Activated T-cell treated with anti-CD3 and anti-CD28 coated beads, Interleukin-2, amount 50 U/mL, for 1 hour (primary cell): ENCODE data around the gene SH3BGRL3.
"Not testable (repeated sequence)": the region's sequence is repeated elsewhere in the genome, so short reads cannot be mapped to it uniquely, and the experiment has no call there.

Source experiments
- DNase-seq: peaks from one replicate; pipeline ENCODE4 v3.0.0-alpha.2; 2020

SH3BGRL3 gene

GRCh38 chr1:26291939-26292338, 12.1 kb downstream of the SH3BGRL3 start:
- no peak for DNase-seq

DNA sequence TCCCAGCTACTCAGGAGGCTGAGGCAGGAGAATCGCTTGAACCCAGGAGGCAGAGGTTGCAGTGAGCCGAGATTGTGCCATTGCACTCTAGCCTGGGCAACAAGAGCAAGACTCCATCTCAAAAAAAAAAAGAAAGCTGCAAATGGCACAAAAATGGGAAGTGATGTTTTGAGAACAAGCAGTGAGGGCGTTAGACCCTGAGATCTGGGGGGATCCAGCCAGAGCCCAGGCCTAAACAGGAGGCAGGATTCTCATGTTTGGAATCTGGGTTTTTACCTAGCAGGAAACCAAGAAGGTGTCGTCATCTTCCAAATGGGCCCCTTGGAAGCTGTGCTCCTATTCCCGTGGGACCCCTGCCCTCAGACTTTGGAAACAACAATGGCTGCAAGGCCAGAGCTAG, 12.8 kb downstream of the SH3BGRL3 start:
- not testable (repeated sequence) for DNase-seq

DNA sequence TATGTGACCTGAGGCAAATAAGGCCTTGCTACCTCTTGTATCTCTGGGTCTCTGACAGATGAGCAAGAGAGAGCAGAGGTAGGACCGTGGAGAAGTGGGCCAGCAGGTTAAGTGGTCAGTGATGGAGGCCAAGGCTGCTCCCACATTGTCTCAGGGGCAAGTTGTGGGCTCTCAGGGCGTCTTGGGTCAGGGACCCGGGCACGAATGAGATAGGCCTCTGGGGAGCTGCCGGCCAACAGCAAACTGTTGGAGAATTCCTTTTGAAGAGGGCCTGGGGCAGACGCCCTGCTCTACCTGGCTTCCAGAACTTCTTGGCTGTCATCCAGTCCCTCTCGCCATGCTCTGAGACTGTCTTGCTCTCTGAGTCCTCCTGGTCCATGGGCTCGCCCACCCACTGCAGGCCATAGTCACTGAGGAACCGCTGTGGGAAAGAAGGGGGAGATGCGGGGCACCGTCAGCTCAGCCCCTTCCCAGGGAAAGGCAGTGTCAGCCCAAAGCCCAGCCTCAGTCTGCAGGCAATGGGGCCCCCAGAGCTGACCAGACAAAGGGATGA, 14.1 kb downstream of the SH3BGRL3 start:
- DNase-seq: no peak

- DNase-seq: no peak
These were observed 15.6 kb downstream of the SH3BGRL3 start for GRCh38 chr1:26295194-26296138.

GRCh38 chr1:26296340-26297056, 16.6 kb downstream of the SH3BGRL3 start:
- DNase-seq: no peak

DNA sequence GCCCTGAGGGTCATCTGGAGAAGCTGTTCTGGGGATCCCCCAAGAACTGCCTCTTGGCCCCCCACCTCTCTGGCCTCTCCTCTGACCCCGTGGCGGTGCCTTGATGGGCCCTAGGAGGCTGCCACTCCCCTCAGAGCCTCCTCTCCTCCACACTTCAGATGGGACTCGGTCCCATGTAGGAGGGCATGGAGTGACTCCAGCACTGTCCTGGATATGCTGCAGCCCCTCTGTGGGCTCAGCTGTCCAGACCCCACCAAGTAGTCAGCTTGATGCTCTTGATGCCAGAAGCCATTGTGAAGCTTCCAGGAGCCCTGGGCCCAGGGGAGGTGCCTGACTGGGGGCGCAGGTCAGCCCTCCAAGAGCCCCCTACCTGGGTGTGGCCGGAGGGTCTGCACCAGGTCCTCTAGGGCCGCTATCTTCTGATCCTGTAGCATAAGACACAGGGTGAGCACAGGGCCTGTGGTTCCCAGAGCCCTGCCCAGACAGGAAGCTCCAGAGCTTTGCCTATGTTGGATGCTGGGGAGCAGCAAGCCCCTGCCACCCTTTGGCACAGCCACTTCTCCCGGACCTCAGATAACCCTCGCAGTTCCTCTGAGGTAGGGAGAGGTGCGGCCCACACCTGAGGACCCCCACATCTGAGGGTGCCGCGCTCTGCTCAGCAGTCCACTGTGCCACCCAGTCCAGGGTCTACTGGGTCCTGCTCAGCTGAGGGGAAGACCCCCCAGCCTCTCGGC, 17.3 kb downstream of the SH3BGRL3 start:
- no peak for DNase-seq

GRCh38 chr1:26297791-26298124, 17.9 kb downstream of the SH3BGRL3 start:
- DNase-seq: no peak

DNA sequence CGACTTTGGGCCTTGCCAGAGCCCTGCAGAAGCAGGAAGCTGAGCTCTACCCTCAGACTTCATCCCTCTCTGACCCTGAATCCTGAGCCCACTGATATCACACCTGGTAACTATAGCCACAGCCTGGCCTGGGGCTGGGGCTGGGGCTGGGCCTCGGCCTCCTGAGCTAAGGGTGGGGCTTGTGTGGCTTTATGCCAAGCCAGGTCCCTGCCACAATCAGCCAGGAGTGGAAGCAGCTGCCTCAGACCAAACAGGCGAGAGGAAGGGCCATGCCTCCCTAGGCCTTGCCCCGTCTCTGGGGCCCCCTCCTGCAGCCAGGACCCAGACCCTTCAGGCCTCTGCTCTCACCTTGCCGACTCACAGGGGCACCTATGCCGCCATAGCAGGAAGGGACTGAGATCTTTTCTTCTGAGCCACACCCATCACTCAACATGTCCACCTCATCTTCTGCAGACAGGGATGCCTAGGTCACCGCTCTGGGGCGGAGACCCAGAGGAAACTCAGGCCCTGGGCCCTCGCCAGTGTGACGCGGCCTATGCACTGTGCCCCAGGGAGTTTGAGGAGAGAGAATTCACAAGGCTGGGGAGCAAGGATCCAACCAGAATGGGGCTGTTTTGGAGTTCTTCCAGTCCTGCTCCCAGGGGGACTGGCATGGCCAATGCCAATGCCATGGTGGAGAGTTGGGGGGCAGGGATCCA, 20.8 kb downstream of the SH3BGRL3 start:
- no peak for DNase-seq

GRCh38 chr1:26302733-26303405, 23.0 kb downstream of the SH3BGRL3 start:
- no peak for DNase-seq

GRCh38 chr1:26305667-26306289, 25.9 kb downstream of the SH3BGRL3 start:
- DNase-seq: no peak

DNA sequence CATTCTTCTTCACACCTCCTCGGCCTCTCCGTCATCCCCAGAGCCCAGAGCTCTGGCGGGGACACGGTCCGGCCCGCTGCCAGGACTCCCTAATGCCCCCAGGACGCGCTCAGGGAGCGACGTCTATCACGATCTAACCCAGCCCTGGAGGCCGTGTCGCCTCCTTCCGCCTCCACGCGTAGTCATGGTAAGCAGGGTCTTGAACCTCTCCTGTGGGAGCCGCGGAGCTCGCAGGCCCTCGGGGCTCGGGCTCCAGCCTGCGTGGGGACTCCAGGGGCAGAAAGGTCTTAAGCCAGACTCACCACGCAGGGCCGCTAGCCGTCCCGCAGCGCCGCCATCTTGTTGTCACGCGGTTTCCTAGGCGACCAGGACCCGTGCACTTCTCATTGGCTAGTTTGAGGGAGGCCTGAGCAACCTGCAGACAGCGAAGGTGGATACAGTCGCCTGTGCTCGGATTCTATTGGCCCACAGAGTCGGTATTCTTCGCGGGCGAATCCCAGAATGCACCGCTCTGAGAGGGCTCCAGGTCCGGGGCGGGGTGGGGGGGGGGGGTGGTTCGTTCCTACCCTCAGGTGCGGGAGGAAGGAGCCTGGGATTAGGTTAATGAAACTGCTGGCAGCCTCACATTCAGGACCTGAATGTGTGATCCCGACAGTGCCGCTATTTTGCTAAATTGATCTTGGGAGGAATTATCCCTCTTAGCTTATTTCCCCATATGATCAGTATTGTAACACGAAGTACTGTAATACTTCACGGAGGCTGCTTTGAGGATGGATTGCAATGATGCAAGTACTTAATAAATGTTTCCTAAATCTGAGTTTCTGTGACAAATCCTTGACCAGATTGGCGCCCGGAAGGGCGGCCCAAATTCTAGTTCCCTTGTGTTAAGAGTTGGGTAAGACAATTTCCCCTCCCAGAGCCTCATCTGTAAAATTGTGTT, 26.7 kb downstream of the SH3BGRL3 start, which contains the start of gene UBXN11:
Gene UBXN11, minus strand, starts transcription at position 347 of the 940 bp plus-strand sequence. CDS start 3,753 bp downstream, outside the sequence.
- DNase-seq: peak; percentile 84

GRCh38 chr1:26307363-26307781, 27.5 kb downstream of the SH3BGRL3 start:
- DNase-seq: peak; percentile 42

DNA sequence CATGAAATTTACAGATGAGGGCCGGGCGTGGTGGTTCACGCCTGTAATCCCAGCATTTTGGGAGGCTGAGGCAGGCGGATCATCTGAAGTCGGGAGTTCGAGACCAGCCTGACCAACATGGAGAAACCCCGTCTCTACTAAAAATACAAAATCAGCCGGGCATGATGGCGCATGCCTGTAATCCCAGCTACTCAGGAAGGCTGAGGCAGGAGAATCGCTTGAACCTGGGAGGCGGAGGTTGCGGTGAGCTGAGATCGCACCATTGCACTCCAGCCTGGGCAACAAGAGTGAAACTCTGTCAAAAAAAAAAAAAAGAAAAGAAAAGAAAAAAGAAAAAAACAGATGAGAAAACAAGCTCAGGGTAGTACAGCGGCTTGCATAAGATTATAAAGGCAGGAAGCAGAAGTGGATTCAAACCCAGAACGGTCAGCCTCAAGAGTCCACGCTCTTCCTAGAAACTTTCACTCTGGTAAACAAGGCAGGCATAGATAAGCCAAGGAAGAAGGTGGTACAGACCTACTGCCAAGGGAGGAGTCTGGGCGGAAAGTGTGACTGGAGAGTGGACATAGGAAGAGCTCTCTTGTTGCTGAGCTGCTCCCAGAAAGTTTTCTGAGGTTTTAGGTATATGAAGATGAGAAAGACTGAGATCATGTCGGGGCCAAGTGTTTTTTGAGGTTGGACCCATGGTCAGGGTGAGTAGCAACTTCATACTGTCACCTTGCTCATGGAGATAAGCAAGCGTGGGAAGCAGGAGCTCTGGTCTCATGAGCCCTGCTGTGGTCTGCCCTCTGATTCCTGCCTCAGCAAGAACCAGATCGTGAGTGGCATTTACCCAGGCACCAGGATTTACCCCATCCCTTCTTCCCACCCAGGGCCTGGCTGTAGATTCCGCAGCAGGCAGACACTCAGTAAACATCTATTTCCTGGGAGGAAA, 28.3 kb downstream of the SH3BGRL3 start:
- not testable (repeated sequence) for DNase-seq

DNA sequence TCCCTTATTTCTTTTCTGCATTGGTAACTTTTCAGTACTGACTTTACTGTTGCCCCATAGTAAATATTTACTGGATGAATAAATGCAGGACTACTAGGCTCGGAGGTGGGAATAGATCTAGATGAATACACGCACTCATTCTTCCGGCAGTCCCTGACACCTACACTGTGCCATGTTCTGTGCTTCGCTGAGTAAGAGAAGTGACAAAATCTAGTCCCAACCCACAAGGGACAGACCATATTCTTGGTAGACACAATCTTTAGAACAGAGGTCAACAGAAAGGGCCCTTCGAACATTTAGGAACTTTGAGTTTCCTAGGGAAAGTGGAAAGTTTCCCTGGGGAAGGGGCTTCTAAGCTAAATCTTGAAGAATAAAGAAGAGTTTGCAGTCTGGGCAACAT, 34.6 kb downstream of the SH3BGRL3 start:
- DNase-seq: no peak

DNA sequence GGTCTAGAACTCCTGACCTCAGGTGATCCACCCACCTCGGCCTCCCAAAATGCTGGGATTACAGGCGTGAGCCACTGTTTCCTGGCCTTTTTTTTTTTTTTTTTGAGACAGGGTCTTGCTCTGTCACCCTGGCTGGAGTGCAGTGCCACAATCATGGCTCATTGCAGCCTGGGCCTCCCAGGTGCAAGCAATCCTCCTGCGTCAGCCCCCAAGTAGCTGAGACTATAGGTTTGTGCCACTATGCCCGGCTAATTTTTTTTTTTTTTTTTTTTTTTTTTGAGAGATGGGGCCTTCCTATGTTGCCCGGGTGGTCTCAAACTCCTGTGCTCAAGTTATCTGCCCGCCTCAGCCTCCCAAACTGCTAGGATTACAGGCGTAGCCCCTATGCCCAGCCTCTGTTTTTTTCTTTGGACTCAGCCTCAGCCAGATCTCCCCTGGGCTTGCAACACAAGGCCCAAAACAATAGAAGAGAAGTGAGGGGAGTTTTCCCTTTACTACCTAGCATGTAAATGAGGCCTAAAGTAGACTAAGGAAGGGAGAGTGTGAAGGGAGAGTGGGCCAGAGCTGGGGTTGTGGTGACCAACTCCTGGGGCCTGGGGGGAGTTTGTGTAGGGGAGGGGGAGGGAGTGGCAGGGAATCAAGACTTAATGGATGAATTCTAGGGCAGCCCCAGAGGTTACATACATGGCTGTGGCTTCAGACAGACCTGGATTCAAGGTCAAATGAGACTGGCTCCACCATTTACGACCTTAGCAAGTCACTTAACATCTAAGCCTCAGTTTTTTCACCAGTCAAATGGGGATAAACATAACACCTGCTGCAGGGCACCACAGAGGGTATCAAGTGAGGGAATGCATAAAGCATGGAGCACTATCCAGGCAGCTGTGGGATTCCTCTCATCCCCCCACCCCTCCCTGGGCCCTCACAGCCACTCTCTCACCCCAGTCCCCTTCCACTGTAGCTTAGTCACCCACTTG, 36.3 kb downstream of the SH3BGRL3 start:
- no peak for DNase-seq

- no peak for DNase-seq
These were observed 37.3 kb downstream of the SH3BGRL3 start for GRCh38 chr1:26317146-26317545.

DNA sequence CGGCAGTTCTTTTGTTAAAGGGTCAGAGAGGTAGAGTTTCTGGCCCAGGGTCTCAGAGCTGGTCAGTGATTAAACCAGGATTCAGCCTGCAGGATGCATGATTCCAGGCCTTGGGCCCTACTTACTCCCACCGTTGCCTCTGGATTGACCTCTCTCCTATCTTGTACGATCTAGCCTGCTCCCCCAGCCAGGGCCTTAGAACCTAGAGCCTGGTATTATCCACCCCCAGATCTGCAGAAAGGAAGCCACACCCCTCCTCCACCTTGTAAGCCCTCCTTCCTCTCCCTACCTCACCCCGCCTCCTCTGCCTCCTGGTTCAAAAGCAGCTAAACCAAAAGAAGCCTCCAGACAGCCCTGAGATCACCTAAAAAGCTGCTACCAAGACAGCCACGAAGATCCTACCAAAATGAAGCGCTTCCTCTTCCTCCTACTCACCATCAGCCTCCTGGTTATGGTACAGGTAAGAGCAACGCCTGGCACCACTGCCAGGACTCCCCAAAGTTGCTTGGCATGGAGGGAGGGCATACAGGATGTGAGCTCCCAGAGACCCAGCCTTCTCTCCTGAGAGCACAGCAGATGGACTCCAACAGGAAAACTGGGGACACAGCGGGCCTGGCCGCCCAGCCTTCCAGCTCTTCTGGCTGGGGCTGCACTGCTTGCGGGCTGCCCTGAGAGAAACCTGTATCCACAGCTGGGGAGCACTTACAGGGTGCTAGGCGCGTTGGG, 37.9 kb downstream of the SH3BGRL3 start, which contains the start of gene CD52:
Gene CD52, plus strand, starts transcription at position 347 of the 726 bp plus-strand sequence. Its CDS starts 60 bp downstream, at position 407.
- peak; percentile 69 for DNase-seq
